ENCODE measurements around the gene TNS3. TPM values are rescaled to one million over a fixed set of nuclear protein-coding genes. Genes with fewer than 3 reads are reported as not detected.

Gene TNS3
- total and polyA plus RNA-seq, 10 of the 15 experiments (the other 5 are each of a cell fraction or from before 2014, with no cell fraction given): 0.27 to 2.7 (median 0.79) TPM

- TF ChIP-seq KAT2A (conservative IDR thresholded peaks at IDR 0.05; ENCODE audit: control insufficient read depth, low read depth, low read length): no peak
- TF ChIP-seq LARP7 (IDR thresholded peaks at IDR 0.05): no peak
- no peak for TF ChIP-seq CBX5 (IDR thresholded peaks at IDR 0.05; ENCODE audit: low read depth)
- no peak for TF ChIP-seq RAD51 (IDR thresholded peaks at IDR 0.05)
- TF ChIP-seq ZNF24 (IDR thresholded peaks at IDR 0.05): no peak
- no peak for TF ChIP-seq IKZF2 (IDR thresholded peaks at IDR 0.05)
- no peak for TF ChIP-seq TAF1 (IDR thresholded peaks at IDR 0.05; ENCODE audit: borderline replicate concordance, low read depth, low read length)
- TF ChIP-seq ZBTB4 (CRISPR knock-in tag; IDR thresholded peaks at IDR 0.05): no peak
- no peak for TF ChIP-seq HDAC2 (IDR thresholded peaks at IDR 0.05)
- Histone ChIP-seq H3K27me3 (replicated peaks in 1 of 2; ENCODE audit: control insufficient read depth in 2 of 2, insufficient read depth in 2 of 2, low read length in 1 of 2) (peaks cover 0 to 2% of the 10 kb centered on the region in 2 experiments; a peak in 1 of 4 replicates), H3K4me3 (no peak overlapping the region), H3K79me2 (ENCODE audit: control insufficient read depth, insufficient read depth, low read length) (no peaks in the 10 kb centered on the region), H3K36me3 (ENCODE audit: control insufficient read depth in 2 of 2, insufficient read depth in 2 of 2, low read length in 1 of 2) (no peaks in the 10 kb centered on the region), H3K4me1 (ENCODE audit: control insufficient read depth, insufficient read depth, low read length) (peaks cover 23% of the 10 kb centered on the region), H3K4me2 (ENCODE audit: control insufficient read depth, insufficient read depth) (no peak overlapping the region), H3K9ac (ENCODE audit: control insufficient read depth, insufficient read depth, low read length) (no peak overlapping the region), H3K9me3 (replicated peaks; ENCODE audit: control insufficient read depth, insufficient read depth, low read length) (no peaks in the 10 kb centered on the region), H3K27ac (ENCODE audit: control insufficient read depth, insufficient read depth) (no peak overlapping the region), H4K20me1 (ENCODE audit: control insufficient read depth, insufficient read depth) (no peaks in the 10 kb centered on the region), H2AFZ (ENCODE audit: control insufficient read depth, low read depth, low read length) (no peak overlapping the region)
- ATAC-seq: no peak
- intact Hi-C loops (cut with micrococcal nuclease; ENCODE audit: unreplicated experiment): no loop called here
- FAIRE-seq: no peak
- in situ Hi-C loops (cut with MboI): no loop called here
- RAD21 ChIA-PET (ENCODE audit: unreplicated experiment): no interaction called here
- DNase-seq (ENCODE audit: low read depth, low spot score): no peak
- CTCF ChIA-PET: no interaction called here
- POLR2A ChIA-PET: no interaction called here
- SMC1A ChIA-PET (ENCODE audit: uncharacterized antibody, unreplicated experiment): no interaction called here
- WGBS (ENCODE audit: insufficient coverage, insufficient replicate concordance, low lambda C conversion rate, missing lambda C conversion rate): 60% methylated on average over 11 of the region's 11 CpGs
- BruUV-seq (replicated peaks): no TSS peak
Observed at GRCh38 chr7:47501406-47501805, 80.5 kb downstream of the TNS3 start.

All from GM12878 (cell line).